Vagina (tissue), 2 donors: Measurements from ENCODE around the gene TWNK.

Experiments used
- CTCF ChIP-seq, 3 experiments: fragments of 450-650 bp in 2 of 3; fragments of 200-600 bp in 1 of 3; sonication (generic) in 1 of 3; IDR thresholded peaks; one replicate each; pipeline ENCODE4 v1.5.1; 2017 to 2019; ENCODE audit warnings: antibody characterized with exemption in 3 of 3, mild to moderate bottlenecking in 2 of 3, moderate library complexity in 2 of 3
- POLR2A ChIP-seq, 2 donors: fragments of 450-650 bp; IDR thresholded peaks; one replicate each; pipeline ENCODE4 v1.6.1; 2017; ENCODE audit warnings: antibody characterized with exemption in 2 of 2, mild to moderate bottlenecking in 2 of 2, moderate library complexity in 2 of 2
- POLR2AphosphoS5 ChIP-seq, 2 donors: sonication (generic); formaldehyde crosslinking; IDR thresholded peaks; one replicate each; pipeline ENCODE4 v1.9.0; 2017; ENCODE audit warnings: antibody characterized with exemption in 2 of 2, mild to moderate bottlenecking in 2 of 2, low read depth in 1 of 2; ENCODE audit not compliant: insufficient read depth in 1 of 2

- no peak for TF ChIP-seq CTCF (IDR thresholded peaks at IDR 0.05)
- no peak for TF ChIP-seq POLR2A (IDR thresholded peaks at IDR 0.05)
- no peak for TF ChIP-seq POLR2AphosphoS5 (IDR thresholded peaks at IDR 0.05; ENCODE audit: insufficient read depth in 1 of 2, low read depth in 1 of 2)
These were observed 43.3 kb downstream of the TWNK start for GRCh38 chr10:101030496-101031127.
